ENCODE measurements around the gene SPACA5.
"Not testable (repeated sequence)": the region's sequence is repeated elsewhere in the genome, so short reads cannot be mapped to it uniquely, and the experiment has no call there.

Gene SPACA5

GRCh38 chrX:48006688-48007087 is at the start of gene SPACA5:
Gene SPACA5, plus strand, starts transcription at chrX:48006988. Its CDS starts 815 bp downstream, at chrX:48007803.
- not testable (repeated sequence) for H3K27ac ChIP-seq

GRCh38 chrX:47958206-47958605 is 48.6 kb upstream of the SPACA5 start:
- not testable (repeated sequence) for H3K27ac ChIP-seq

- no peak for TF ChIP-seq CTCF (conservative IDR thresholded peaks at IDR 0.05)
- H3K27ac ChIP-seq = no peak overlapping the region
Measured at GRCh38 chrX:47958761-47959342, 47.9 kb upstream of the SPACA5 start.

GRCh38 chrX:47960406-47960805 is 46.4 kb upstream of the SPACA5 start:
- TF ChIP-seq CTCF (conservative IDR thresholded peaks at IDR 0.05) = no peak
- no peak overlapping the region for H3K27ac ChIP-seq

- not testable (repeated sequence) for H3K27ac ChIP-seq
Measured at GRCh38 chrX:47961830-47962229, 45.0 kb upstream of the SPACA5 start.

GRCh38 chrX:47965526-47965925 is 41.3 kb upstream of the SPACA5 start:
- not testable (repeated sequence) for H3K27ac ChIP-seq

GRCh38 chrX:47973235-47973634 is 33.6 kb upstream of the SPACA5 start:
- no peak for TF ChIP-seq CTCF (conservative IDR thresholded peaks at IDR 0.05)
- no peak overlapping the region for H3K27ac ChIP-seq

- H3K27ac ChIP-seq = no peak overlapping the region
- no peak for TF ChIP-seq CTCF (conservative IDR thresholded peaks at IDR 0.05)
Measured at GRCh38 chrX:47976254-47977151, 30.3 kb upstream of the SPACA5 start.

- TF ChIP-seq CTCF (conservative IDR thresholded peaks at IDR 0.05) = no peak
- no peak overlapping the region for H3K27ac ChIP-seq
Measured at GRCh38 chrX:47991263-47992094, 15.3 kb upstream of the SPACA5 start.
